Measurements from ENCODE around the gene C12orf57.

The C12orf57 gene

DNA sequence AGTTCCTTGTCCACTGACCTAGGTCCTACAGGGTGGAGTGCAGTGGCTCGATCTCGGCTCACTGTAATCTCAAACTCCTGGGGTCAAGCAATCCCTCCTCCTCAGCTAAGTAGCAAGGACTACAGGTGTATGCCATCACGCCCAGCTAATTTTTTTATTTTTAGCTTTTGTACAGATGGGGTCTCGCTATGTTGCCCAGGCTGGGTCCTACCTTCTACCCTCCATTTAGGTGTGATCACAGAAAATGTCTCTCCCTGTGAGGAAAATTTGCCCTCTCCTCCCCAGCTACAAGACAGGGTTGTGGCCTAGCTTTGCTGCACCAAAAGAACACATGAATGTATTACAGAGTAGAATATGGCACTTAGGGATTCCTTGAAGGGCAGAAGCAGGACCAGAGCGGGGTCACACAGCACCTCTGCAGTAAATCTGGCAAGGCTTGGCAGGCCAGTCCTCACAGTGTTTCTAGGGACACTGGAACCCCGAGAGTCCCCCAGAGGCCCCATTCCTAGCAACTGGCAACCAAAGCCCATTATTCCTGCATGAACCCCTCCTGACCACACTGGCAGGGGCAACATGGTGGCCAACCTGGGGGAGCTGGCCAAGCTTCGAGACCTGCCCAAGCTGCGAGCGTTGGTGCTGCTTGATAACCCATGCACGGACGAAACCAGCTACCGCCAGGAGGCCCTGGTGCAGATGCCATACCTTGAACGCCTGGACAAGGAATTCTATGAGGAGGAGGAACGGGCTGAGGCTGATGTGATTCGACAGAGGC lies 31.5 kb upstream of the C12orf57 start:
- Mint-ChIP-seq H3K4me3 (peak overlapping the region; percentile 64 to 77 (median 65)), H3K36me3 (ENCODE audit: low read depth) (no peaks in the 10 kb centered on the region), H3K27ac (peak overlapping the region in 1 of 3 experiments; percentile 5), H3K27me3 (ENCODE audit: low read depth) (peaks cover 37% of the 10 kb centered on the region), H3K9me3 (no peaks in the 10 kb centered on the region), H3K4me1 (peaks cover 6% of the 10 kb centered on the region)
- TF ChIP-seq, protein P1, sequence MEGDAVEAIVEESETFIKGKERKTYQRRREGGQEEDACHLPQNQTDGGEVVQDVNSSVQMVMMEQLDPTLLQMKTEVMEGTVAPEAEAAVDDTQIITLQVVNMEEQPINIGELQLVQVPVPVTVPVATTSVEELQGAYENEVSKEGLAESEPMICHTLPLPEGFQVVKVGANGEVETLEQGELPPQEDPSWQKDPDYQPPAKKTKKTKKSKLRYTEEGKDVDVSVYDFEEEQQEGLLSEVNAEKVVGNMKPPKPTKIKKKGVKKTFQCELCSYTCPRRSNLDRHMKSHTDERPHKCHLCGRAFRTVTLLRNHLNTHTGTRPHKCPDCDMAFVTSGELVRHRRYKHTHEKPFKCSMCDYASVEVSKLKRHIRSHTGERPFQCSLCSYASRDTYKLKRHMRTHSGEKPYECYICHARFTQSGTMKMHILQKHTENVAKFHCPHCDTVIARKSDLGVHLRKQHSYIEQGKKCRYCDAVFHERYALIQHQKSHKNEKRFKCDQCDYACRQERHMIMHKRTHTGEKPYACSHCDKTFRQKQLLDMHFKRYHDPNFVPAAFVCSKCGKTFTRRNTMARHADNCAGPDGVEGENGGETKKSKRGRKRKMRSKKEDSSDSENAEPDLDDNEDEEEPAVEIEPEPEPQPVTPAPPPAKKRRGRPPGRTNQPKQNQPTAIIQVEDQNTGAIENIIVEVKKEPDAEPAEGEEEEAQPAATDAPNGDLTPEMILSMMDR (IDR thresholded peaks at IDR 0.05; ENCODE audit: unreplicated experiment in 3 of 3), result no peak

GRCh38 chr12:6914246-6914946 lies 29.4 kb upstream of the C12orf57 start, which contains the start of gene ENO2:
TSS of gene ENO2 (plus strand) at chr12:6914580. CDS start at chr12:6915833, 1,253 bp downstream.
- peaks cover 6% of the 10 kb centered on the region for H3K4me1 Mint-ChIP-seq
- peak within 1 kb of the TSS; percentile 89 to 97 (median 91) for H3K4me3 Mint-ChIP-seq
- no peaks in the 10 kb centered on the region for H3K9me3 Mint-ChIP-seq
- TF ChIP-seq, protein P1 (IDR thresholded peaks at IDR 0.05; ENCODE audit: unreplicated experiment in 3 of 3), result no peak
- H3K27ac Mint-ChIP-seq, result peak within 1 kb of the TSS; percentile 46 to 83 (median 80)
- peaks cover 4% of the 10 kb centered on the region for H3K36me3 Mint-ChIP-seq (ENCODE audit: low read depth)
- peaks cover 37% of the 10 kb centered on the region for H3K27me3 Mint-ChIP-seq (ENCODE audit: low read depth)

- peaks cover 37% of the 10 kb centered on the region for H3K27me3 Mint-ChIP-seq (ENCODE audit: low read depth)
- TF ChIP-seq, protein P1 (IDR thresholded peaks at IDR 0.05; ENCODE audit: unreplicated experiment in 3 of 3), result no peak
- peaks cover 6% of the 10 kb centered on the region for H3K4me1 Mint-ChIP-seq
- peak overlapping the region; percentile 46 to 83 (median 80) for H3K27ac Mint-ChIP-seq
- no peaks in the 10 kb centered on the region for H3K9me3 Mint-ChIP-seq
- peaks cover 4% of the 10 kb centered on the region for H3K36me3 Mint-ChIP-seq (ENCODE audit: low read depth)
- H3K4me3 Mint-ChIP-seq, result peak overlapping the region; percentile 89 to 97 (median 91)
Measured at GRCh38 chr12:6914947-6915788, 28.7 kb upstream of the C12orf57 start.

DNA sequence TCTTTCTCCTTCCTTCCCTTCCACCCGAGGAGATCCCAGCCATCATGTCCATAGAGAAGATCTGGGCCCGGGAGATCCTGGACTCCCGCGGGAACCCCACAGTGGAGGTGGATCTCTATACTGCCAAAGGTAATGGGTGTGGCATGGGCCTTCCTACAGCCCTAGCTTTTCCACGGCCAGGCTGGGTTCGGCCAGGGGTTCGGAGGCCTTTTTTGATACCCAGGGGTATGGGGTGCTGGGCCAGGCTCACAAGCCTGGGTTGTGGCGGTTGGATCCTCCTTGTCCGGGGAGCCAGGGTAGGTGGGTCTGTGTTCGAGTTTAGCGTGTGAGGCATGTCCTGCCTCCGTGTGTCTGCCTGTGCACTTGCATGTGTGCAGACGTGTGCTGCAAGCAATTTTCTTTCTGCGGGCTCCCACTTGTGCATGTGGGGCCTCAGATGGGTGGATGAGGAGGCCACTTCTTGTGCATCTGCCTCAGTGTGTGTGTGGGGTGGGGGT lies 28.0 kb upstream of the C12orf57 start:
- peaks cover 36% of the 10 kb centered on the region for H3K27me3 Mint-ChIP-seq (ENCODE audit: low read depth)
- peak overlapping the region; percentile 72 to 97 (median 89) for H3K4me3 Mint-ChIP-seq
- no peaks in the 10 kb centered on the region for H3K9me3 Mint-ChIP-seq
- H3K4me1 Mint-ChIP-seq, result peaks cover 6% of the 10 kb centered on the region
- H3K27ac Mint-ChIP-seq, result no peak overlapping the region
- TF ChIP-seq, protein P1 (IDR thresholded peaks at IDR 0.05; ENCODE audit: unreplicated experiment in 3 of 3), result no peak
- H3K36me3 Mint-ChIP-seq (ENCODE audit: low read depth), result peaks cover 4% of the 10 kb centered on the region

- Mint-ChIP-seq H3K27ac (no peak overlapping the region), H3K4me1 (peaks cover 6% of the 10 kb centered on the region), H3K27me3 (ENCODE audit: low read depth) (peaks cover 29% of the 10 kb centered on the region), H3K36me3 (ENCODE audit: low read depth) (peaks cover 4% of the 10 kb centered on the region), H3K9me3 (no peaks in the 10 kb centered on the region), H3K4me3 (peak overlapping the region; percentile 50 to 97 (median 74))
- TF ChIP-seq, protein P1 (IDR thresholded peaks at IDR 0.05; ENCODE audit: unreplicated experiment in 3 of 3), result no peak
Measured at GRCh38 chr12:6916426-6917200, 27.2 kb upstream of the C12orf57 start.
